SKM-1 treated with dmso at 0.1 percent for 144 hours (cell line): ENCODE results near the gene PPP1R12B.
"Not testable (repeated sequence)": the region's sequence is repeated elsewhere in the genome, so short reads cannot be mapped to it uniquely, and the experiment has no call there.

Source experiments
- DNase-seq: peaks from one replicate; lab custom pipeline; 2025; ENCODE audit not compliant: unreplicated experiment; lab: John Stamatoyannopoulos, UW

The PPP1R12B gene

GRCh38 chr1:202473266-202474045 is 125.0 kb downstream of the PPP1R12B start:
- not testable (repeated sequence) for DNase-seq

- not testable (repeated sequence) for DNase-seq
Observed at GRCh38 chr1:202479661-202480060, 131.2 kb downstream of the PPP1R12B start.

GRCh38 chr1:202480640-202481039 is 132.1 kb downstream of the PPP1R12B start:
- DNase-seq = not testable (repeated sequence)

GRCh38 chr1:202483362-202483761 is 134.9 kb downstream of the PPP1R12B start:
- not testable (repeated sequence) for DNase-seq

- DNase-seq = peak; percentile 92
Observed at GRCh38 chr1:202484032-202484431, 135.5 kb downstream of the PPP1R12B start.

GRCh38 chr1:202484820-202485219 is 136.3 kb downstream of the PPP1R12B start:
- not testable (repeated sequence) for DNase-seq

GRCh38 chr1:202488178-202488649 is 139.7 kb downstream of the PPP1R12B start:
- DNase-seq = peak; percentile 16

- not testable (repeated sequence) for DNase-seq
Observed at GRCh38 chr1:202489101-202489500, 140.6 kb downstream of the PPP1R12B start.

- DNase-seq = not testable (repeated sequence)
Observed at GRCh38 chr1:202493112-202493511, 144.6 kb downstream of the PPP1R12B start.

- no peak for DNase-seq
Observed at GRCh38 chr1:202498542-202498941, 150.0 kb downstream of the PPP1R12B start.

- DNase-seq = not testable (repeated sequence)
Observed at GRCh38 chr1:202499997-202500396, 151.5 kb downstream of the PPP1R12B start.

GRCh38 chr1:202501281-202501680 is 152.8 kb downstream of the PPP1R12B start:
- DNase-seq = peak; percentile 23

- no peak for DNase-seq
Observed at GRCh38 chr1:202505356-202505755, 156.9 kb downstream of the PPP1R12B start.

GRCh38 chr1:202505880-202506575 is 157.5 kb downstream of the PPP1R12B start:
- not testable (repeated sequence) for DNase-seq

GRCh38 chr1:202508863-202509262 is 160.4 kb downstream of the PPP1R12B start:
- DNase-seq = not testable (repeated sequence)

- not testable (repeated sequence) for DNase-seq
Observed at GRCh38 chr1:202513875-202514274, 165.4 kb downstream of the PPP1R12B start.

- no peak for DNase-seq
Observed at GRCh38 chr1:202516434-202516877, 168.0 kb downstream of the PPP1R12B start.

- not testable (repeated sequence) for DNase-seq
Observed at GRCh38 chr1:202517146-202517545, 168.6 kb downstream of the PPP1R12B start.

GRCh38 chr1:202518180-202518579 is 169.7 kb downstream of the PPP1R12B start:
- not testable (repeated sequence) for DNase-seq

GRCh38 chr1:202518905-202519304 is 170.4 kb downstream of the PPP1R12B start:
- DNase-seq = not testable (repeated sequence)

- DNase-seq = not testable (repeated sequence)
Observed at GRCh38 chr1:202520129-202520856, 171.8 kb downstream of the PPP1R12B start.
